IMR-90 (cell line): ENCODE data around the gene MYO7B. TPM values are rescaled to one million over a fixed set of nuclear protein-coding genes. Genes with fewer than 3 reads are reported as not detected.

Experiments used
- ATAC-seq: fragments of 200-7000 bp; cut with Tn5 transposase; 2 replicates; pipeline ENCODE4 v1.9.1; 2020; ENCODE audit warnings: low read depth, mild to moderate bottlenecking, moderate library complexity
- BruUV-seq: library from RNA; stranded (reverse); fragments of 400-500 nt; replicated peaks from 2 replicates; lab custom pipeline; 2021; lab: Mats Ljungman, UMichigan
- CTCF ChIA-PET: fragments of 300-600 bp; formaldehyde crosslinking; extraction: SDS; loops from one replicate; lab custom pipeline; 2021; ENCODE audit warnings: antibody characterized with exemption; lab: Yijun Ruan, JAX
- POLR2A ChIA-PET: fragments of 300-600 bp; sonication (Branson Sonifier 250); formaldehyde crosslinking; loops from one replicate; lab custom pipeline; 2022; ENCODE audit warnings: antibody characterized with exemption; ENCODE audit not compliant: unreplicated experiment; lab: Charles Lee
- DNase-seq: peaks from one replicate; pipeline ENCODE4 v3.0.0; 2013
- H2AFZ ChIP-seq: replicated peaks from 2 replicates; pipeline ENCODE3; 2013; ENCODE audit warnings: low read length, mild to moderate bottlenecking; ENCODE audit not compliant: poor library complexity
- H2AK5ac ChIP-seq: 2 replicates; pipeline ENCODE4 v1.6.1; 2013; ENCODE audit warnings: low read depth, low read length, inconsistent platforms
- H2AK9ac ChIP-seq: replicated peaks from 2 replicates; pipeline ENCODE3; 2013; ENCODE audit warnings: mild to moderate bottlenecking, low read depth, low read length, moderate library complexity; ENCODE audit not compliant: poor library complexity
- H2BK120ac ChIP-seq: 2 replicates; pipeline ENCODE4 v1.6.1; 2013; ENCODE audit warnings: low read depth, low read length, inconsistent platforms
- H2BK15ac ChIP-seq: 3 replicates; pipeline ENCODE4 v1.6.1; 2013; ENCODE audit warnings: low read depth, low read length, inconsistent platforms
- H2BK20ac ChIP-seq: 2 replicates; pipeline ENCODE4 v1.6.1; 2013; ENCODE audit warnings: low read depth, mild to moderate bottlenecking, inconsistent platforms, low read length, moderate library complexity
- H2BK5ac ChIP-seq: 2 replicates; pipeline ENCODE4 v1.6.1; 2013; ENCODE audit warnings: mild to moderate bottlenecking, low read depth, low read length, inconsistent platforms; ENCODE audit not compliant: poor library complexity, severe bottlenecking
- H3K14ac ChIP-seq: replicated peaks from 2 replicates; pipeline ENCODE4 v1.6.1; 2013; ENCODE audit warnings: low read depth, low read length, inconsistent platforms
- H3K18ac ChIP-seq: 2 replicates; pipeline ENCODE4 v1.6.1; 2013; ENCODE audit warnings: low read depth, low read length, control low read depth
- H3K23ac ChIP-seq: 2 replicates; pipeline ENCODE4 v1.6.1; 2013; ENCODE audit warnings: low read depth, low read length, inconsistent platforms
- H3K27ac ChIP-seq: 2 replicates; pipeline ENCODE4 v1.5.1; 2013; ENCODE audit warnings: mild to moderate bottlenecking, control low read depth, low read length; ENCODE audit not compliant: insufficient read depth
- H3K27me3 ChIP-seq: 2 replicates; pipeline ENCODE4 v1.6.1; 2013; ENCODE audit warnings: low read length; ENCODE audit not compliant: control insufficient read depth, insufficient read depth
- H3K36me3 ChIP-seq: 2 replicates; pipeline ENCODE4 v1.6.1; 2013; ENCODE audit warnings: low read length, mixed read lengths; ENCODE audit not compliant: control insufficient read depth, insufficient read depth
- H3K4ac ChIP-seq: 2 replicates; pipeline ENCODE4 v1.6.1; 2013; ENCODE audit warnings: low read depth, low read length, inconsistent platforms
- H3K4me1 ChIP-seq: 2 replicates; pipeline ENCODE4 v1.6.1; 2013; ENCODE audit warnings: low read length, mixed read lengths; ENCODE audit not compliant: control insufficient read depth, insufficient read depth
- H3K4me2 ChIP-seq: 2 replicates; pipeline ENCODE4 v1.6.1; 2013; ENCODE audit warnings: low read depth, mild to moderate bottlenecking, control low read depth, low read length, moderate library complexity
- H3K4me3 ChIP-seq: 2 replicates; pipeline ENCODE4 v1.5.1; 2013; ENCODE audit warnings: low read depth, mild to moderate bottlenecking, control low read depth, low read length, moderate library complexity; ENCODE audit not compliant: insufficient read depth
- H3K56ac ChIP-seq: 2 replicates; pipeline ENCODE4 v1.6.1; 2013; ENCODE audit warnings: low read length, inconsistent platforms; ENCODE audit not compliant: insufficient read depth; ENCODE audit errors: extremely low read depth
- H3K79me1 ChIP-seq, 2 experiments: 2 replicates each; pipeline ENCODE4 v1.6.1; 2013; ENCODE audit warnings: low read length in 2 of 2, inconsistent platforms in 1 of 2, low read depth in 1 of 2
- H3K9ac ChIP-seq: 2 replicates; pipeline ENCODE4 v1.6.1; 2013; ENCODE audit warnings: low read depth, low read length, control low read depth
- H3K9me1 ChIP-seq: 2 replicates; pipeline ENCODE4 v1.6.1; 2013; ENCODE audit warnings: low read length, inconsistent platforms; ENCODE audit not compliant: insufficient read depth
- H3K9me3 ChIP-seq: 2 replicates; pipeline ENCODE4 v1.6.1; 2013; ENCODE audit warnings: low read length; ENCODE audit not compliant: control insufficient read depth, insufficient read depth
- H4K20me1 ChIP-seq: 2 replicates; pipeline ENCODE4 v1.6.1; 2013; ENCODE audit warnings: low read length, inconsistent platforms; ENCODE audit not compliant: insufficient read depth
- H4K5ac ChIP-seq: 2 replicates; pipeline ENCODE4 v1.6.1; 2013; ENCODE audit warnings: mild to moderate bottlenecking, low read depth, low read length, control low read depth
- H4K8ac ChIP-seq, 2 experiments: 2 replicates each; pipeline ENCODE4 v1.6.1; 2013; ENCODE audit warnings: low read depth in 2 of 2, low read length in 2 of 2, control low read depth in 1 of 2, inconsistent platforms in 1 of 2
- H4K91ac ChIP-seq: 2 replicates; pipeline ENCODE4 v1.6.1; 2013; ENCODE audit warnings: low read depth, low read length, inconsistent platforms; ENCODE audit not compliant: insufficient read depth
- BHLHE40 ChIP-seq: fragments of 150-350 bp; IDR thresholded peaks from 2 replicates; pipeline ENCODE4 v1.6.1; 2016; ENCODE audit warnings: mild to moderate bottlenecking, low read depth, low read length
- CEBPB ChIP-seq: IDR thresholded peaks from 2 replicates; pipeline ENCODE4 v1.6.1; 2012; ENCODE audit warnings: low read depth, low read length, improper control_type of control experiment
- CHD1 ChIP-seq: IDR thresholded peaks from 2 replicates; pipeline ENCODE4 v1.6.1; 2012; ENCODE audit warnings: low read depth, low read length, improper control_type of control experiment
- ELK1 ChIP-seq: fragments of 150-350 bp; IDR thresholded peaks from 2 replicates; pipeline ENCODE4 v1.6.1; 2016; ENCODE audit warnings: low read depth, mild to moderate bottlenecking, low read length, moderate library complexity, borderline replicate concordance
- FOS ChIP-seq: fragments of 150-350 bp; IDR thresholded peaks from 2 replicates; pipeline ENCODE4 v1.6.1; 2016; ENCODE audit warnings: low read depth, low read length
- MAFK ChIP-seq: IDR thresholded peaks from 2 replicates; pipeline ENCODE4 v1.6.1; 2012; ENCODE audit warnings: low read depth, low read length, improper control_type of control experiment
- MXI1 ChIP-seq: IDR thresholded peaks from 2 replicates; pipeline ENCODE4 v1.6.1; 2012; ENCODE audit warnings: low read depth, mild to moderate bottlenecking, low read length, moderate library complexity, borderline replicate concordance
- NFE2L2 ChIP-seq: fragments of 150-350 bp; IDR thresholded peaks from 2 replicates; pipeline ENCODE4 v1.6.1; 2016; ENCODE audit warnings: low read depth, mild to moderate bottlenecking, low read length
- RAD21 ChIP-seq: IDR thresholded peaks from 2 replicates; pipeline ENCODE4 v1.6.1; 2012; ENCODE audit warnings: low read length, improper control_type of control experiment
- RCOR1 ChIP-seq: IDR thresholded peaks from 2 replicates; pipeline ENCODE4 v1.6.1; 2012; ENCODE audit warnings: mild to moderate bottlenecking, low read length, improper control_type of control experiment; ENCODE audit not compliant: insufficient replicate concordance
- RFX5 ChIP-seq: IDR thresholded peaks from 2 replicates; pipeline ENCODE4 v1.8.0; 2012; ENCODE audit warnings: low read depth, mild to moderate bottlenecking, low read length, moderate library complexity
- USF2 ChIP-seq: fragments of 150-350 bp; IDR thresholded peaks from 2 replicates; pipeline ENCODE4 v1.6.1; 2017; ENCODE audit warnings: mild to moderate bottlenecking, antibody characterized with exemption, low read length, low read depth
- WGBS, 2 experiments: methylation state at CpG; one replicate each; pipeline versions ENCODE4 v1.1.5 to v1.1.7; 2013; ENCODE audit warnings: missing lambda C conversion rate in 2 of 2; ENCODE audit not compliant: insufficient read length in 1 of 2; ENCODE audit errors: extremely low coverage in 2 of 2; 5-methylcytosine and 5-hydroxymethylcytosine counted together
- dilution Hi-C: fragments of 300-500 bp; cut with HindIII; formaldehyde crosslinking; loops from one replicate; pipeline ENCODE4 v1.14.3; 2018; ENCODE audit warnings: low sequenced_read_pairs; ENCODE audit not compliant: unreplicated experiment
- in situ Hi-C: fragments of 300-500 bp; cut with MboI; formaldehyde crosslinking; loops from 3 replicates; pipeline ENCODE4 v1.14.3; 2019; ENCODE audit warnings: low sequenced_read_pairs, inconsistent platforms, mixed read lengths
- intact Hi-C: fragments of 100-400 bp; cut with micrococcal nuclease; formaldehyde crosslinking; loops from 2 replicates; pipeline ENCODE4 v1.10.0; 2022
- polyA plus RNA-seq, 3 experiments: library from polyadenylated mRNA; depleted of rRNA; stranded (reverse); fragments of >200 nt; gene quantifications; 2 replicates each; pipeline ENCODE4 v1.2.3, GENCODE V29; 2012; ENCODE audit warnings: low replicate concordance in 1 of 3
- total RNA-seq: library from RNA; depleted of rRNA; stranded (reverse); fragments of >200 nt; gene quantifications from 2 replicates; pipeline ENCODE4 v1.2.3, GENCODE V29; 2012

The MYO7B gene
- total and polyA plus RNA-seq, 2 of the 4 experiments (the other 2 are of a cell fraction), result 0.18 to 0.46 TPM

- TF ChIP-seq CEBPB, result no peak
These were observed 93.5 kb downstream of the MYO7B start (continued) for GRCh38 chr2:127628767-127629614.

- dilution Hi-C loops, result no loop called here
- no peak for TF ChIP-seq FOS
- no peak for TF ChIP-seq BHLHE40
- TF ChIP-seq MXI1, result no peak
- no peak for TF ChIP-seq RFX5
- TF ChIP-seq RCOR1, result no peak
- TF ChIP-seq MAFK, result no peak
- no peak for TF ChIP-seq RAD21
- no peak for TF ChIP-seq USF2
- TF ChIP-seq CHD1, result no peak
- no peak for TF ChIP-seq CEBPB
- TF ChIP-seq ELK1, result no peak
- TF ChIP-seq NFE2L2, result no peak
These were observed 94.2 kb downstream of the MYO7B start for GRCh38 chr2:127629637-127630036.

More at GRCh38 chr2:127629637-127630036, 94.2 kb downstream of the MYO7B start:
- DNase-seq (no peak), ATAC-seq (no peak)
- Histone ChIP-seq H3K9ac (no peak overlapping the region), H2BK120ac (no peak overlapping the region), H3K36me3 (no peaks in the 10 kb centered on the region), H2BK20ac (no peak overlapping the region), H4K8ac (no peak overlapping the region), H3K18ac (no peak overlapping the region), H3K27ac (no peak overlapping the region), H3K14ac (no peak overlapping the region), H3K4ac (no peak overlapping the region), H2AK9ac (no peak overlapping the region), H3K4me1 (peaks cover 2% of the 10 kb centered on the region; the same call in 1 of the 2 replicates), H2AK5ac (peak overlapping the region; percentile 3; the same call in 1 of the 2 replicates), H3K4me2 (no peak overlapping the region), H2BK5ac (no peak overlapping the region), H4K20me1 (no peaks in the 10 kb centered on the region), H3K79me1 (no peaks in the 10 kb centered on the region), H3K4me3 (no peak overlapping the region), H3K9me1 (no peaks in the 10 kb centered on the region), H4K91ac (no peak overlapping the region), H3K9me3 (no peaks in the 10 kb centered on the region), H3K27me3 (no peaks in the 10 kb centered on the region; the same call in 1 of the 2 replicates), H2AFZ (no peak overlapping the region), H2BK15ac (no peak overlapping the region), H4K5ac (no peak overlapping the region), H3K23ac (no peak overlapping the region), H3K56ac (no peak overlapping the region)
- POLR2A ChIA-PET, result no interaction called here
- WGBS, 2 experiments, result no CpG with 5 or more reads among the region's 9 CpGs
- intact Hi-C loops, result no loop called here
- CTCF ChIA-PET, result interaction anchor here (0.6 kb wide), 1 partner anchor 18 kb away, joined by 3 read pairs; no protein-coding TSS in a partner anchor
- in situ Hi-C loops, result no loop called here
- BruUV-seq, result no TSS peak
